ENCODE measurements around the gene ASIC3.
A peak's percentile ranks its signal among the peaks of the same experiment; 100 is the strongest.

DNA sequence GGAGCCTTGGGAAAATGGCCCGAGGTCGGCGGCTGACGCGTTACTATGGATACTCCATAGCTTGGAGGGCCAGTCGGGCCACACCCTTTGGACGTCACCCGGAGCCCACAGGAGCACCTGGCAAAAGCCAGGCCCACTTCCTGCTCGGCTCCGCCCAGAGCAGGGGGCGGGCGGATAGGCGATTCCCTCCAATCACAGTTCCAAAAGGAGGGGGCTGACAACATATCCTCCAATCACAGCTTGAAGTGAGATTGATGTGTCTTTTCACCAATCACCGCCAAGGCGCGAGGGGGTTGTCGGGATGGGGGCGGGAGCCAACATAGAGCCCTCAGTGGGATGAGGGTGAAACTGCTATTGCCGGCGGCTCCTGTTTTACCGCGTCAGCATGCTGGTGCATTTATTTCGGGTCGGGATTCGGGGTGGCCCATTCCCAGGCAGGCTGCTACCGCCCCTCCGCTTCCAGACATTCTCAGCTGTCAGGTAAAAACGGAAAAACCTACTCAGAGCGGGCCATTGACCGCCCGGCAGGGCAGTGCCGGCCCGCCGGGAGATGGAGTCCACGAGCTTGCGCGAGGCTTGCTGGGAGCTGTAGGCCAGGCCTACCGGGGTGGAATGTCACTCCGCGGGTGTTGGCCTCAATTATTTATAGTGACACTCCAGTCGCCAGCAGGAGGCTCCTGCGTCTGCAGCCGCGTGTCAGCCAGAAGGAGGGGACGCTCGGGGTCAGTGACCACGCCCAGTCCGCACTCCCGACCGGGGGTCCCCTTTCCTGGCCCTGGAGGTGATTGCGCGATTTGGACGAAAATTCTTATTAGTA is 20.0 kb upstream of the ASIC3 start, which contains the start of gene ABCB8:
- TF ChIP-seq, protein P1, sequence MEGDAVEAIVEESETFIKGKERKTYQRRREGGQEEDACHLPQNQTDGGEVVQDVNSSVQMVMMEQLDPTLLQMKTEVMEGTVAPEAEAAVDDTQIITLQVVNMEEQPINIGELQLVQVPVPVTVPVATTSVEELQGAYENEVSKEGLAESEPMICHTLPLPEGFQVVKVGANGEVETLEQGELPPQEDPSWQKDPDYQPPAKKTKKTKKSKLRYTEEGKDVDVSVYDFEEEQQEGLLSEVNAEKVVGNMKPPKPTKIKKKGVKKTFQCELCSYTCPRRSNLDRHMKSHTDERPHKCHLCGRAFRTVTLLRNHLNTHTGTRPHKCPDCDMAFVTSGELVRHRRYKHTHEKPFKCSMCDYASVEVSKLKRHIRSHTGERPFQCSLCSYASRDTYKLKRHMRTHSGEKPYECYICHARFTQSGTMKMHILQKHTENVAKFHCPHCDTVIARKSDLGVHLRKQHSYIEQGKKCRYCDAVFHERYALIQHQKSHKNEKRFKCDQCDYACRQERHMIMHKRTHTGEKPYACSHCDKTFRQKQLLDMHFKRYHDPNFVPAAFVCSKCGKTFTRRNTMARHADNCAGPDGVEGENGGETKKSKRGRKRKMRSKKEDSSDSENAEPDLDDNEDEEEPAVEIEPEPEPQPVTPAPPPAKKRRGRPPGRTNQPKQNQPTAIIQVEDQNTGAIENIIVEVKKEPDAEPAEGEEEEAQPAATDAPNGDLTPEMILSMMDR (IDR thresholded peaks at IDR 0.05): peak; percentile 19 to 77 (median 52)
- peak; percentile 47 for TF ChIP-seq POLR2A (IDR thresholded peaks at IDR 0.05)

Data from prostate gland (tissue), 2 donors.